Retinal pigment epithelial cell (primary cell): ENCODE results near the gene PDSS1.

Experiments used
- DNase-seq: peaks from one replicate; pipeline ENCODE4 v3.0.0-alpha.2; 2010; ENCODE audit warnings: low read depth
- H3K4me3 ChIP-seq: 2 replicates; pipeline ENCODE4 v1.5.1; 2011; ENCODE audit warnings: mild to moderate bottlenecking, low read length, control low read depth, moderate library complexity
- CTCF ChIP-seq: conservative IDR thresholded peaks from 2 replicates; pipeline ENCODE4 v1.5.1; 2011; ENCODE audit warnings: low read depth, low read length, control low read depth, inconsistent platforms

The PDSS1 gene

GRCh38 chr10:26738301-26738911 is 40.9 kb downstream of the PDSS1 start:
- no peak overlapping the region for H3K4me3 ChIP-seq
- no peak for DNase-seq
- no peak for TF ChIP-seq CTCF

GRCh38 chr10:26739071-26739631 is 41.6 kb downstream of the PDSS1 start:
- no peak for TF ChIP-seq CTCF
- H3K4me3 ChIP-seq: no peak overlapping the region
- DNase-seq: no peak

GRCh38 chr10:26741368-26741767 is 43.9 kb downstream of the PDSS1 start:
- TF ChIP-seq CTCF: no peak
- no peak overlapping the region for H3K4me3 ChIP-seq
- DNase-seq: no peak

GRCh38 chr10:26743091-26743490 is 45.6 kb downstream of the PDSS1 start:
- TF ChIP-seq CTCF: no peak
- no peak overlapping the region for H3K4me3 ChIP-seq
- DNase-seq: no peak

GRCh38 chr10:26743841-26744240 is 46.3 kb downstream of the PDSS1 start:
- H3K4me3 ChIP-seq: no peak overlapping the region
- DNase-seq: no peak
- TF ChIP-seq CTCF: no peak

- no peak for DNase-seq
- TF ChIP-seq CTCF: no peak
- H3K4me3 ChIP-seq: no peak overlapping the region
These were observed 48.6 kb downstream of the PDSS1 start for GRCh38 chr10:26746061-26746460.

- no peak for TF ChIP-seq CTCF
- H3K4me3 ChIP-seq: no peak overlapping the region
These were observed 58.0 kb downstream of the PDSS1 start for GRCh38 chr10:26755443-26755903.

More at GRCh38 chr10:26755443-26755903, 58.0 kb downstream of the PDSS1 start:
- no peak for DNase-seq
